GM10266 (cell line): ENCODE data around the gene SIRPD.

Experiments used
- DNase-seq: peaks from one replicate; pipeline ENCODE4 v3.0.0; 2012; ENCODE audit errors: extremely low spot score
- CTCF ChIP-seq: IDR thresholded peaks from 2 replicates; pipeline ENCODE4 v1.5.1; 2012; ENCODE audit warnings: mild to moderate bottlenecking, low read depth; ENCODE audit not compliant: control insufficient read depth, insufficient read depth; ENCODE audit errors: missing control alignments

Gene SIRPD

GRCh38 chr20:1557605-1558004 lies at the start of gene SIRPD:
TSS of gene SIRPD (minus strand) at chr20:1557705. CDS start at chr20:1557653, 52 bp downstream.
- DNase-seq = no peak

DNA sequence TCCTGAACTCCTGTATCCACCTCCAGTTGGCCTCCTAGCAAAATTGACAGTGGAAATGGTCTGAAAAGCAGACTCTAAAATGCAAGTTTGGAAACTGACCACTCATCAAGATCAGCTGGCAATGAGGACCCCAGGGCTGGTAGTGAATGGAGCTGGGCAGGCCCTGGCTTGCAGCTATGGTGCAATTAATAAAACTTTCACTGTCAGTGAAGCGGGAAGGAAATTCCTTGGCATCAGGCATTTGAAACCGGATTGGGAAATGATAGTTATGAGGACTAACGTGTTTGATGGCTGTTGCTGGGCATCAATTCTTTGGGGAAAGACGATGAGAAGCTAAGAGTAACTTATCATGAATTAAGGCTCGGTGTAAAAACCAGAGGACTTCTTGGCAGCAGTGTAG lies 43.2 kb upstream of the SIRPD start:
- no peak for TF ChIP-seq CTCF
- no peak for DNase-seq

More at GRCh38 chr20:1557605-1558004, at the start of gene SIRPD:
- no peak for TF ChIP-seq CTCF

- no peak for TF ChIP-seq CTCF
- DNase-seq = no peak
Measured at GRCh38 chr20:1595333-1595732, 37.8 kb upstream of the SIRPD start.

GRCh38 chr20:1588533-1589460 lies 31.3 kb upstream of the SIRPD start:
- TF ChIP-seq CTCF = no peak
- DNase-seq = no peak

DNA sequence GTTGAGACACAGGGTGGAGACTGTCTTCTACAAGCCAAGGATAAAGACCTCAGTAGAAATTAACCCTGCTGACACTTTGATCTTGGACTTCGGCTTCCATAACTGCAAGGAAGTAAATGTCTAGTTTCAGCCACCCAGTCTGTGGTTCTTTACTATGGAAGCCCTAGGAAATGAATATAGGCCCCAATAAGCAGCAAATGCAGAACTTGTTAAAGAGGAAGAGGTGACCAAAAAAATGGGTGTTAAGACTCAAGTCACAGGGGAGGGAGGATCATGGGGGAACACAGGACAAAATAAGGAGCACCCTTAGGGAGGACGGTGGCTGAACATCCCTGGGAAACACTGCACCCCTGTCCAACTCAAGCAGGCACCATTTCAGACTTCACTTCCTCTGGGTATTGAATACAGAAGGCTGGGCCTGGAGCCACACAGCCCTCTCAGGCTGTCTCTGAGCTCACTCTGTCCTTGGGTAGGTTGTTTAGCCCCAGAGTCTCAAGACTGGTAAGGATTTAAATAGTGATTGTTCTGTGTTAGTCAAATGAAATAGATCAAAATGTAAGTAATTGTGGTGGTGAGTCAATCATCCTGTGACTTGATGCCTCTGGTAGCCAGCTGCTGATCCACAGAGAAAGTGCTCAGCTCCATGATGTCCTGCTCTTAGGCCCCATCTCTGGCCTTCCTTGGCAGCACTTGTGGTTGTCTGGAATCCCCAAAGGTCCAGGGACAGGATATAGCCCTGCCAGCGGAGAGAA lies 30.5 kb upstream of the SIRPD start:
- no peak for TF ChIP-seq CTCF

DNA sequence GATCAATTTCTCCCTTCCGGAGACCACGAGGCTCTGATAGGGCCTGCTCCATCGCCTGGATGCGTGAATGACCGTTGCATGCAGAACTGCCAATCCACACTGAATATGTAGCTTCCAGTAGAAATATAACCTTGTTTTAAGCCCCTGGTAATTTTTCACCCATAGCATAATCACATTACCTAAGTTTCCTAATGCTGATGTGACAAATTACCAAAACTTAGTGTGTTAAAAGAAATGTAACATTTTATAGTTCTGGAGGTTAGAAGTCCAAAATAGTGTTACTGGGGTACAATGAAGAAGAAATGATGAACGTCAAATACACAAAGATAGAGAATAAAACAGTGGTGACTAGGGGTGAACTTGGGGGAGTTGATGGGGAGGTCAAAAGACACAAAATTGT lies 22.0 kb upstream of the SIRPD start:
- no peak for DNase-seq
- no peak for TF ChIP-seq CTCF

More for the DNA sequence above, 30.5 kb upstream of the SIRPD start:
- no peak for DNase-seq
